HG02973 (cell line): Measurements from ENCODE around the gene ANKRD23.
"Not testable (repeated sequence)": the region's sequence is repeated elsewhere in the genome, so short reads cannot be mapped to it uniquely, and the experiment has no call there.

Source experiments
- ATAC-seq: cut with Tn5 transposase; IDR thresholded peaks from one replicate; pipeline ENCODE4 v1.9.1; 2021; ENCODE audit warnings: moderate library complexity; ENCODE audit not compliant: unreplicated experiment

ANKRD23 gene

GRCh38 chr2:96801005-96801785, 42.6 kb downstream of the ANKRD23 start:
- ATAC-seq = no peak

GRCh38 chr2:96800061-96801004, 43.5 kb downstream of the ANKRD23 start:
- no peak for ATAC-seq

DNA sequence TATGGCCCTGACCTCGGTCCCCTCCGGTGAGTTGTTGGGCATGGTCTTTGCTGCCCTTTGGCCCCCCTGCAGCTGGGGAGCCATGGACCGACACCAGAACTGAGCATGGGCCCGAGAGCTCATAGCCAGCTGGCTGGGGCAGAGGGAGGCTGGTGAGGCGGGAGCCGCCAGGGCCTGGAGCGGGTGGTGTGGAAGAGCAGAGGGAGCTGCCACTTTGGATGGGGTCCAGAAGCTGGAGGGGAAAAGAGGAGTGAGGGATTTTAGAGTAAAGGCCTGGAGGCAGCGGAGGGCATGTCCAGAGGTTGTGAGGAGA, 44.2 kb downstream of the ANKRD23 start:
- no peak for ATAC-seq

- no peak for ATAC-seq
These were observed 44.8 kb downstream of the ANKRD23 start for GRCh38 chr2:96798733-96799622.

- no peak for ATAC-seq
These were observed 46.7 kb downstream of the ANKRD23 start for GRCh38 chr2:96797066-96797625.

- not testable (repeated sequence) for ATAC-seq
These were observed 47.3 kb downstream of the ANKRD23 start for GRCh38 chr2:96796497-96796896.

GRCh38 chr2:96795076-96795475, 48.7 kb downstream of the ANKRD23 start:
- ATAC-seq = no peak

GRCh38 chr2:96792772-96793749, 50.8 kb downstream of the ANKRD23 start:
- no peak for ATAC-seq

DNA sequence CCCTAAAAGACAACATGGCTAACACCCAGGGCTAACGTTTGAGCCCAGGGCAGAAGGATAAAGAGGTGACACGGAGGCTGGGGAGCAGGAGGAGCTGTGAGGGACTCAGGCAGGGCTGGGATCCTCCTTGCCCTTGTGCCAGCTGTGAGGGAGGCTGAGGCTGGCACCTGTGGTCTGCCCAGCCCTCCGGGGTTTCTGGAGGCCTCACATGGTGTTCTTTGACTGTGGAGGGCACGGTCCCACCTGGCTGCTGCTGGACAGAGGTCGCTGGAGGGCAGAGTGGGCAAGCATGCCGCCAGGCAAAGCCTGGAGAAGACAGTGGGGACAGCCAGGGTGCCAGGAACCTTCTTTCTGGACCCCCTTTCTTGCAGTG, 54.6 kb downstream of the ANKRD23 start:
- no peak for ATAC-seq

GRCh38 chr2:96788442-96789244, 55.2 kb downstream of the ANKRD23 start:
- ATAC-seq = no peak
